H1 (cell line): ENCODE results near the gene FBXO17. TPM values are rescaled to one million over a fixed set of nuclear protein-coding genes. Genes with fewer than 3 reads are reported as not detected.
"Not testable (repeated sequence)": the region's sequence is repeated elsewhere in the genome, so short reads cannot be mapped to it uniquely, and the experiment has no call there.

Experiments
- CTCF ChIA-PET: fragments of 300-600 bp; sonication (Branson Sonifier 250); formaldehyde crosslinking; loops from one replicate; lab custom pipeline; 2021; ENCODE audit not compliant: partially characterized antibody; lab: Charles Lee
- POLR2A ChIA-PET: fragments of 300-600 bp; sonication (Branson Sonifier 250); formaldehyde crosslinking; loops from one replicate; lab custom pipeline; 2021; ENCODE audit warnings: inconsistent platforms; ENCODE audit not compliant: partially characterized antibody; lab: Charles Lee
- DNase-seq, 2 experiments: peaks; one replicate each; pipeline versions ENCODE4 v3.0.0 to v3.0.0-alpha.2; 2010 to 2022; ENCODE audit warnings: low spot score in 2 of 2, low read depth in 1 of 2, mixed read lengths in 1 of 2
- FAIRE-seq: peaks from 2 replicates; lab custom pipeline; 2011; peaks lifted over from hg19 to GRCh38; lab: Jason Lieb, UNC
- H2AFZ ChIP-seq: 2 replicates; pipeline ENCODE4 v1.8.1; 2012; ENCODE audit warnings: low read length, inconsistent platforms
- H2AK5ac ChIP-seq: 2 replicates; pipeline ENCODE4 v1.6.1; 2013; ENCODE audit warnings: low read depth, low read length
- H2BK120ac ChIP-seq: replicated peaks from 2 replicates; pipeline ENCODE3; 2013; ENCODE audit warnings: low read depth, low read length, inconsistent platforms
- H2BK12ac ChIP-seq: 2 replicates; pipeline ENCODE4 v1.6.1; 2013; ENCODE audit warnings: low read depth, low read length
- H2BK15ac ChIP-seq: 2 replicates; pipeline ENCODE4 v1.6.1; 2013; ENCODE audit warnings: low read length
- H2BK20ac ChIP-seq: 2 replicates; pipeline ENCODE4 v1.6.1; 2013; ENCODE audit warnings: low read length
- H2BK5ac ChIP-seq: 2 replicates; pipeline ENCODE4 v1.6.1; 2013; ENCODE audit warnings: low read depth, low read length
- H3K14ac ChIP-seq: 2 replicates; pipeline ENCODE4 v1.6.1; 2013; ENCODE audit warnings: inconsistent platforms; ENCODE audit not compliant: insufficient read length
- H3K18ac ChIP-seq: 2 replicates; pipeline ENCODE4 v1.6.1; 2013; ENCODE audit warnings: low read length; ENCODE audit errors: extremely low read depth
- H3K23ac ChIP-seq: 2 replicates; pipeline ENCODE4 v1.6.1; 2013; ENCODE audit warnings: inconsistent platforms; ENCODE audit not compliant: insufficient read length
- H3K23me2 ChIP-seq: 2 replicates; pipeline ENCODE4 v1.6.1; 2013; ENCODE audit warnings: low read depth, low read length
- H3K27ac ChIP-seq: 2 replicates; pipeline ENCODE4 v1.6.1; 2011; ENCODE audit warnings: low read depth, low read length, inconsistent platforms
- H3K27me3 ChIP-seq, 4 experiments: replicated peaks in 1 of 4; 1 replicate in 1 of 4; 2 replicates in 3 of 4; pipeline versions ENCODE4 v1.6.1 to v1.8.1; 2011 to 2013; ENCODE audit warnings: low read length in 3 of 4, mild to moderate bottlenecking in 3 of 4, inconsistent platforms in 2 of 4, mixed read lengths in 2 of 4, moderate library complexity in 1 of 4; ENCODE audit not compliant: control insufficient read depth in 3 of 4, insufficient read depth in 3 of 4; ENCODE audit errors: extremely low read depth in 1 of 4
- H3K36me3 ChIP-seq, 4 experiments: 2 replicates each; pipeline versions ENCODE4 v1.6.1 to v1.8.1; 2011 to 2013; ENCODE audit warnings: mild to moderate bottlenecking in 4 of 4, low read length in 3 of 4, moderate library complexity in 2 of 4, control low read depth in 1 of 4, inconsistent platforms in 1 of 4; ENCODE audit not compliant: insufficient read depth in 4 of 4, control insufficient read depth in 2 of 4
- H3K4ac ChIP-seq: replicated peaks from 2 replicates; pipeline ENCODE3; 2013; ENCODE audit warnings: low read length, low read depth, mixed read lengths, inconsistent platforms; ENCODE audit not compliant: insufficient read length
- H3K4me1 ChIP-seq, 4 experiments: replicated peaks in 1 of 4; 1 replicate in 1 of 4; 2 replicates in 3 of 4; pipeline versions ENCODE4 v1.6.1 to v1.8.1; 2011 to 2013; ENCODE audit warnings: low read length in 3 of 4, inconsistent platforms in 2 of 4, mixed read lengths in 1 of 4; ENCODE audit not compliant: insufficient read depth in 4 of 4, control insufficient read depth in 3 of 4
- H3K4me2 ChIP-seq, 2 experiments: 2 replicates each; pipeline versions ENCODE4 v1.6.1 to v1.8.1; 2011 to 2013; ENCODE audit warnings: low read depth in 2 of 2, low read length in 2 of 2, control low read depth in 1 of 2, inconsistent platforms in 1 of 2, mild to moderate bottlenecking in 1 of 2; ENCODE audit not compliant: insufficient read depth in 1 of 2
- H3K4me3 ChIP-seq, 4 experiments: fragments of 200-600, 300-600 bp in 1 of 4; sonication (generic), shearing (Covaris generic), sonication (Bioruptor Twin) in 1 of 4; 2 replicates each; pipeline versions ENCODE4 v1.5.1 to v1.8.1; 2011 to 2016; ENCODE audit warnings: low read length in 4 of 4, low read depth in 3 of 4, control low read depth in 2 of 4, inconsistent platforms in 2 of 4, mild to moderate bottlenecking in 2 of 4, mixed read lengths in 1 of 4, moderate library complexity in 1 of 4; ENCODE audit not compliant: insufficient read depth in 2 of 4; ENCODE audit errors: extremely low read depth in 1 of 4
- H3K56ac ChIP-seq: replicated peaks from 2 replicates; pipeline ENCODE3; 2013; ENCODE audit warnings: low read depth, mild to moderate bottlenecking, mixed read lengths, low read length, inconsistent platforms; ENCODE audit not compliant: insufficient read length
- H3K79me1 ChIP-seq: 2 replicates; pipeline ENCODE4 v1.6.1; 2013; ENCODE audit warnings: low read depth, low read length, control low read depth
- H3K79me2 ChIP-seq, 2 experiments: 2 replicates each; pipeline versions ENCODE4 v1.6.1 to v1.8.1; 2012 to 2013; ENCODE audit warnings: low read length in 2 of 2, mild to moderate bottlenecking in 2 of 2, inconsistent platforms in 1 of 2; ENCODE audit not compliant: insufficient read depth in 2 of 2, control insufficient read depth in 1 of 2
- H3K9ac ChIP-seq, 4 experiments: replicated peaks in 1 of 4; 1 replicate in 1 of 4; 2 replicates in 3 of 4; pipeline versions ENCODE4 v1.6.1 to v1.8.1; 2011 to 2013; ENCODE audit warnings: low read depth in 3 of 4, low read length in 3 of 4, control low read depth in 2 of 4, mild to moderate bottlenecking in 2 of 4, moderate library complexity in 2 of 4, inconsistent platforms in 1 of 4; ENCODE audit errors: extremely low read depth in 1 of 4
- H3K9me3 ChIP-seq, 2 experiments: 2 replicates each; pipeline versions ENCODE4 v1.6.1 to v1.8.1; 2012 to 2013; ENCODE audit warnings: mild to moderate bottlenecking in 2 of 2, moderate library complexity in 2 of 2, control low read depth in 1 of 2, inconsistent platforms in 1 of 2, low read depth in 1 of 2, low read length in 1 of 2, mixed read lengths in 1 of 2; ENCODE audit not compliant: insufficient read depth in 2 of 2
- H4K20me1 ChIP-seq, 2 experiments: replicated peaks in 1 of 2; 2 replicates each; pipeline versions ENCODE3 to v1.8.1; 2011 to 2013; ENCODE audit warnings: inconsistent platforms in 2 of 2, low read length in 2 of 2, mild to moderate bottlenecking in 1 of 2; ENCODE audit not compliant: insufficient read depth in 2 of 2, control insufficient read depth in 1 of 2
- H4K5ac ChIP-seq: 2 replicates; pipeline ENCODE4 v1.6.1; 2013; ENCODE audit warnings: low read length, low read depth, mixed read lengths, inconsistent platforms; ENCODE audit not compliant: insufficient read length
- H4K8ac ChIP-seq: 2 replicates; pipeline ENCODE4 v1.8.0; 2013; ENCODE audit warnings: mild to moderate bottlenecking, moderate library complexity, low read length, inconsistent platforms; ENCODE audit not compliant: insufficient read depth; ENCODE audit errors: extremely low read depth
- H4K91ac ChIP-seq: replicated peaks from 2 replicates; pipeline ENCODE3; 2013; ENCODE audit warnings: low read length, mixed read lengths, inconsistent platforms; ENCODE audit not compliant: insufficient read length
- GABPA ChIP-seq: IDR thresholded peaks from 2 replicates; pipeline ENCODE4 v1.6.1; 2011; ENCODE audit warnings: mild to moderate bottlenecking, low read length, moderate library complexity, borderline replicate concordance; ENCODE audit not compliant: insufficient read depth
- WGBS, 2 experiments: shearing (Covaris generic) in 1 of 2; methylation state at CpG; one replicate each; pipeline versions ENCODE4 v1.1.6 to v1.1.7; 2013 to 2015; ENCODE audit warnings: low lambda C conversion rate in 2 of 2, mixed read lengths in 2 of 2, inconsistent platforms in 1 of 2, low coverage in 1 of 2, missing lambda C conversion rate in 1 of 2; ENCODE audit not compliant: insufficient replicate concordance in 2 of 2, insufficient coverage in 1 of 2, insufficient read length in 1 of 2; ENCODE audit errors: extremely low coverage in 1 of 2, missing lambda C conversion rate in 1 of 2; 5-methylcytosine and 5-hydroxymethylcytosine counted together
- polyA plus RNA-seq, 7 experiments: library from polyadenylated mRNA; depleted of rRNA in 3 of 7; stranded (reverse) in 5 of 7; unstranded in 2 of 7; fragments of >200 nt in 5 of 7; fragments of 200-250 nt in 2 of 7; gene quantifications; 1 replicate in 5 of 7; 2 replicates in 1 of 7; 4 replicates in 1 of 7; pipeline versions ENCODE4 v1.2.1 to v1.2.3, GENCODE V29; 2011 to 2013; ENCODE audit warnings: missing spikeins in 2 of 7, mixed read lengths in 2 of 7
- total RNA-seq: library from RNA; stranded (reverse); fragmentation: NEBNext Ultra II Directional; extraction: Animal tissue kit (Norgen Biotek cat#: 25700); gene quantifications from 2 replicates; pipeline ENCODE4 v1.2.1, GENCODE V29; 2021

The FBXO17 gene
- total and polyA plus RNA-seq, 2 of the 8 experiments (the other 6 are each of a cell fraction or from before 2014, with no cell fraction given): 11.7 to 15.3 TPM

- FAIRE-seq: no peak
- no peak overlapping the region for H2BK12ac ChIP-seq
Measured at GRCh38 chr19:38941979-38942378, 33.6 kb downstream of the FBXO17 start.

GRCh38 chr19:38941466-38941865 is 34.1 kb downstream of the FBXO17 start:
- not testable (repeated sequence) for H2BK15ac ChIP-seq, H2BK120ac ChIP-seq, H4K20me1 ChIP-seq, H3K9ac ChIP-seq, H4K5ac ChIP-seq, FAIRE-seq, H4K91ac ChIP-seq, H2BK20ac ChIP-seq, H3K27me3 ChIP-seq, H2BK5ac ChIP-seq, H3K9me3 ChIP-seq, H3K4me3 ChIP-seq, H3K79me2 ChIP-seq, H2AK5ac ChIP-seq, H3K18ac ChIP-seq, H3K14ac ChIP-seq, H3K4me1 ChIP-seq, H2BK12ac ChIP-seq, DNase-seq, H3K23ac ChIP-seq, H3K56ac ChIP-seq, H3K23me2 ChIP-seq, H2AFZ ChIP-seq, H3K4me2 ChIP-seq, H3K79me1 ChIP-seq, H4K8ac ChIP-seq, H3K27ac ChIP-seq, H3K36me3 ChIP-seq, H3K4ac ChIP-seq
- 86% methylated on average over 5 of the region's 5 CpGs; no CpG with 5 or more reads in 1 of the 2 experiments for WGBS, 2 experiments
- ChIA-PET POLR2A (interaction anchor here (0.9 to 1.8 kb wide), 2 partner anchors 9 to 11 kb away, joined by 3 to 14 read pairs; partner anchors contain the start of genes MRPS12 and SARS2), CTCF (interaction anchor here (1.8 to 14.5 kb wide), 2 partner anchors 8 to 20 kb away, joined by 4 to 120 read pairs; partner anchors contain the start of genes MRPS12 and SARS2)

More at GRCh38 chr19:38941979-38942378, 33.6 kb downstream of the FBXO17 start:
- WGBS, 2 experiments: 95% methylated on average over 2 of the region's 2 CpGs; no CpG with 5 or more reads in 1 of the 2 experiments
- Histone ChIP-seq H2BK15ac (no peak overlapping the region), H3K4me2 (no peak overlapping the region), H3K23me2 (no peaks in the 10 kb centered on the region), H2BK5ac (no peak overlapping the region), H3K56ac (no peak overlapping the region), H4K5ac (no peak overlapping the region), H3K9me3 (no peaks in the 10 kb centered on the region), H2BK20ac (no peak overlapping the region), H3K36me3 (peaks cover 0 to 4% (median 0%) of the 10 kb centered on the region in 4 experiments; a peak in 2 of 8 replicates), H3K4ac (no peak overlapping the region), H3K4me3 (no peak overlapping the region), H2AK5ac (no peak overlapping the region), H3K79me1 (no peaks in the 10 kb centered on the region), H4K8ac (no peak overlapping the region), H2BK120ac (no peak overlapping the region), H3K27me3 (no peaks in the 10 kb centered on the region), H4K91ac (no peak overlapping the region), H3K79me2 (no peaks in the 10 kb centered on the region), H3K23ac (no peak overlapping the region), H3K4me1 (no peaks in the 10 kb centered on the region), H4K20me1 (no peaks in the 10 kb centered on the region), H3K18ac (no peak overlapping the region), H2AFZ (no peak overlapping the region), H3K14ac (no peak overlapping the region), H3K27ac (no peak overlapping the region), H3K9ac (no peak overlapping the region)
- ChIA-PET POLR2A (interaction anchor here (0.8 kb wide), 1 partner anchor 10 kb away, joined by 5 read pairs; no protein-coding TSS in a partner anchor), CTCF (interaction anchor here (14.5 kb wide), 1 partner anchor 9 kb away, joined by 120 read pairs; the partner anchor contains the start of genes MRPS12 and SARS2)
- TF ChIP-seq GABPA: no peak
- DNase-seq: no peak
